T follicular helper cell (primary cell): ENCODE measurements around the gene ABI3BP.
"Not testable (repeated sequence)": the region's sequence is repeated elsewhere in the genome, so short reads cannot be mapped to it uniquely, and the experiment has no call there.

ENCODE experiments used
- DNase-seq: peaks from one replicate; pipeline ENCODE4 v3.0.0-alpha.2; 2020; ENCODE audit warnings: low read depth

ABI3BP gene

DNA sequence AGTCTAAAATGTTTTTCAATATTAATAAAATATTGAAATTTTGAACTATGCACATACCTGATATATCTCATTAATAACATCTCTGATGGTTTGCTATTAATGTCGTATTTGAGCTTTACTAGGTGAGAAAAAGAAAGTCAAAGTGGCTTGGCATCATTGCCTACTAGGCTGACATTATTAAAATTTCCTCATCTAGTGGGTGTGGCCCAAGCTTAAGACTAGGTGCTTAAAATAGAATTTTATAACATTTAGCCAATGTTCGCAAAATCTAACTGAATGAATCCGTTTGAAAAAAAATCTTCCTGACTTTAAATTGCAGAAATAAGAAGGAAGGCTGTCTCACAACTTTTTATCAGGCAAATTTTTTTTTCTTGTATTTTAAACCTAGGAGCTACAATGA lies 46.1 kb downstream of the ABI3BP start:
- DNase-seq: no peak

GRCh38 chr3:100946096-100946495 lies 47.1 kb downstream of the ABI3BP start:
- DNase-seq: not testable (repeated sequence)

GRCh38 chr3:100941451-100941850 lies 51.8 kb downstream of the ABI3BP start:
- no peak for DNase-seq

- DNase-seq: no peak
Observed at GRCh38 chr3:100941041-100941440, 52.2 kb downstream of the ABI3BP start.

GRCh38 chr3:100936931-100937330 lies 56.3 kb downstream of the ABI3BP start:
- DNase-seq: no peak

GRCh38 chr3:100932491-100932890 lies 60.7 kb downstream of the ABI3BP start:
- no peak for DNase-seq

GRCh38 chr3:100928638-100929428 lies 64.4 kb downstream of the ABI3BP start:
- no peak for DNase-seq

DNA sequence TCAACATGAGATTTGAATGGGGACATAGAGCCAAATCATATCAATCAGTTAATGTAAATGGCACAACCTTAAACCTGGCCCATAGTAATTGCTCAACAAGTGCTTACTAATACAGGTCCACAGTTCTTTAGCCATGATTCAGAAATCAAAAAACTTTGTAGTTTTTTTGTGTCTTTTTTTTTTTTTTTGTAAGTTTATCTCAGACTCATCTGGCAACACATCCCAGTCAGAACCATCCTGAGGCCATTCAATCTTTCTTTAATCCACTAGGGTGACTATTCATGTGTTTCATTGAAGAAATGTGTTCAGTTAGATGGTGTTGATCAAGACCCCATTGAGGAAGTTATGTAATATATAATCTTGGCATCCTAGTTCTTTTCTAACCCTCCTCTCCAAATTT lies 65.4 kb downstream of the ABI3BP start:
- no peak for DNase-seq

DNA sequence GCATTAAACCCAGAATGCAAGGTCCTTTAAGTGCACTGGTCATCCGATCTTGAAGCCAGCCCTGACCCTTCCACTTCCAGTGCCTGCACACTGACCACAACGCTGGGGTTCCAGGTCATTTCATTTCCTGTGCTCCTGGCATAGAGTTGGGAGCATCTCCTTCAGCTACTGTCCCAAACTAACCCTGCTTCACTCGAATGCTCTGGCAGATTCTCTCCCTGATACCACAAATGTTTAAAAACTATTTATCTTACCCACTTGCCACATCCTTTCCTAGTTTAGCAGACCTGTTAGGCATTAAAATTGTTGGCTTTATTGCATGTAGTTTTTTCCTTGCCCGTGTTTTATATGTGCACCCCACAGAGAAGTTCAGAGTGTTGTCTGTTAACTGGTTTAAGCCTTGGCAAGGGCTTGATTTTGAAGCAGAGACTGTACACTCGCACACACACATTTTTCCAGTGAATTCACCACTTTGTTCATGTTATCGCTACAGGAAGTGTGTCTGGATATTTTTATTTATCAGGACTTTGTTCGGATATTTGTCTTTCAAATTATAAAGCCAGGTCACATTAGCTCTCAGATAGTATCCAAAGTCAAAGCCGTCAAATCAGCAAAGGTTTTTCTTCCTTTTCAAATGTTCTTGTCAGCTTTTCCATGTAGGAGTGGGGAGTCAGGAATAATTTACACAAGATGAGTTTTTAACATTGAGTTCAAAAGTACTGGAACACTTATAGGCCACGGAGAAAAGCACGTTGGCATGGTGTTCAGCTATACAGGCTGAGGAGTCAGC lies 77.3 kb downstream of the ABI3BP start:
- no peak for DNase-seq

DNA sequence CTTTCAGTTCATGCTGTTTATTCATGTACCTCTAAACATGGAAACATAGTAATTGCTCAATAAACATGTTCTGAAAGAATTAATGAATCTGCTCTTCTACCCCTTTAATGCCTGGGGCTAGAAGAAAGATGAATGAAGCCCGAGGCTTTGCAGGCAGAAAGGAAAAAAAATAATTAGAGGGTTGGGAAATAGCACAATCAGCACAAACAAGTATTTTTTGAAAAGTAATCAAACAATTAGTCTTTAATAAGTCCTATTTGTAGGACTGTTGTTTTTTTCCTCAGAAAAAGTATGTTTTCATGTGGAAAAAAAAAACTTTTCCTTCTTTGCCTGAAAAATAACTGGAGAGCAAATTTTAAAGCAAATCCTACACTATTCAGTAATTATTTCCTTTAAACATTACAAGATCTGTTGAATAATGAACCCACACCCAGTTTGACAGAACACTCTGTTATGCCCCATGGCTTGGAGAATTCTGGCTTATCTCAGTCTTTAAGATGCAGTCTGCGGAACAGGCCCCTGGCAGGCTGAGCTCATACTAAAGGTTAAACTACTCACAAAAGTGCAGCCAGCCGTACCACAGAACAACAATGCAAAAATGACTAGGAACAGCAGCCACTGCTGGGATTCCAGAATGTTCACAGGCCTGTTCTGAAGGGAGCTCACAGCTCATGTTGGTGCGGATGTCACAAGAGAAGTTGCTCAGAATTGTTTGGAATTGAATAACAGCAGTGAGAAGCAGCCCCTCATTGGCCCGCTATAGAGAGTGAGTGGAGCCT lies 79.2 kb downstream of the ABI3BP start:
- no peak for DNase-seq

- DNase-seq: no peak
Observed at GRCh38 chr3:100912976-100913545, 80.2 kb downstream of the ABI3BP start.

GRCh38 chr3:100912571-100912970 lies 80.7 kb downstream of the ABI3BP start:
- no peak for DNase-seq

GRCh38 chr3:100911956-100912355 lies 81.3 kb downstream of the ABI3BP start:
- DNase-seq: no peak

DNA sequence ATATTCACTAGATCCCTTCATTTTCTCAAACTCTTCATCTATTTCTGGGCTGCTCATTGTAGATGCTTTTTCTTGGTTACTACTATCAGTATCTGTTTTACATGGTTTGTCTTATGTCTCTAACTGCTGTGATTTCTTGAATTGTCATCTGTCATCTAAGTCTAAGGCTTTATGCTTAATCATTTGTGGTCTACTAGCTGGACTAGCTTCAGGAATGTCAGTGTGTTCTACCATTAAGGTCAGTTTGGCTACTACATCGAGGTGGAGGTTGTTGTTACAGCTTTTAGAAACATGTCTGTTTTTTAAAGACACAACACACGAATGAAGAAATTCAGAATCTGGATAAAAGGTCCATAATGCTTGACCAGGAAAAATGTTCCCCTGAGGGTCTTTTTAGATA lies 82.2 kb downstream of the ABI3BP start:
- DNase-seq: no peak

GRCh38 chr3:100902572-100902971 lies 90.6 kb downstream of the ABI3BP start:
- no peak for DNase-seq

GRCh38 chr3:100900671-100901335 lies 92.4 kb downstream of the ABI3BP start:
- no peak for DNase-seq

- DNase-seq: no peak
Observed at GRCh38 chr3:100899440-100900091, 93.7 kb downstream of the ABI3BP start.

DNA sequence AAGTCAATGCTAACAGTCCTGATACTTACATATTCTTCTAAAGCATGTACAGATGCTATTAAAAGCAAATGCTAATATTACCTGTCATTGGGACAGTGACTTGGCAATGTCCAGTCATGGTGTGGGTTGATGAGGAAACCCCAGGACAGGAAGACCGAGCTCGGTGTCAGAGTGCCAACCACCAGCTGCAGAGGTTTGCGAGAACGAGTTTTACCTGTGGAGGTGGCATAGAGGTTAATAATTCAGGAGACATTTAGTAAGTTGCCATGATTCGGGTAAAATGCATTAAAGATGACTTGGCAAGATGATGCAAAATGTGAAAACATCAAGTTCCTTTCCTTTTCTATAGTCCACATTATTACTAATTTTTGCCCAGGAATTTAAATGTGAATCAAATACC lies 94.5 kb downstream of the ABI3BP start:
- no peak for DNase-seq

DNA sequence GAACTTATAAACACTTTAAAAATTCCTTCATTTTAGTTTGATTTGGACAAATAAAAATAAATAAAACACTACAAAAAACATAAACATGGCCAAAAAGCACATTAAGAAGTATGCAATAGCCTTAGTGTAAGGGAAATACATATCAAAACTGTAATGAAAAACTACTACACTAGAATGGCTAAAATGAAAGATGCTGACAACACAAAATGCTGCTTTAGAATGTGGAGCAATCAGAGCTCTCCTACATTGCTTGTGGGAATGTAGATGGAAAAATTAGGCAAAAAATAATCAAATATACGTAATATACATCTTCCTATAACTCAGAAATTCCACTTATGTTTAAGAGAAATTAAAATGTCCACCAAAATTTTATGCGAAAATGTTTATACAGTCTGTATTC lies 96.2 kb downstream of the ABI3BP start:
- DNase-seq: no peak

DNA sequence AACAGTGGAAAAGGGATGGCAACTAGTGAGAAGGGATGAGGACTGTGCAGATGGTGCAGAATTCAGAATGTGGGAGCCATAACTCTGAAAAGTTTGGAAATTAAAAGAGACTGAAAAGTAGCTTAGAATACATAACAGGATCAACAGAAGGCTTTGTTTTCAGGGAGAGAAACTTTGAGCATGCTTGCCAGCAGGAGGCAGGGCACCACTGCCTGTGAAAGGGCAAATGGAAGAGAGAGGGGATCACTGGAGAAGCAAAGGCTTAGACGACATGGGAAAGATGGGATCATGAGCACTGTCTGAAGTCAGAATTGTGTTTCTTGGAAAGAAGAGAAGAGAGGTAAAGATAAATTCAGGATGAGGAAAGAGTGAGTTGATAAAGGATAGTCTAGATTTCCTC lies 99.6 kb downstream of the ABI3BP start:
- DNase-seq: no peak

DNA sequence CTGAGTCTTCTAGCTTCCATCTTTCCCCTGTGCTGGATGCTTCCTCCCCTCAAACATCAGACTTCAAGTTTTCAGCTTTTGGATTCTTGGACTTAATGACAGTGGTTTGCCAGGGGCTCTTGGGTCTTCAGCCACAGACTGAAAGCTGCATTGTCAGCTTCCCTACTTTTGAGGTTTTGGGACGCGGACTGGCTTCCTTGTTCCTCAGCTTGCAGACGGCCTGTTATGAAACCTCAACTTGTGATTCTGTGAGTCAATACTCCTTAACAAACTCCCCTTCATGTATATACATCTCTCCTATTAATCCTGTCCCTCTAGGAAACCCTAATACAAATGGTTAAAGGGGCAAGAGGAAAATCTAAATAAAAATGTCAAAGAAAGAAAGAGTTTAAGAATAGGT lies 100.1 kb downstream of the ABI3BP start:
- no peak for DNase-seq
